Left ventricle myocardium superior (tissue), 1 donor: ENCODE data around the gene EPHA5. TPM values are rescaled to one million over a fixed set of nuclear protein-coding genes. Genes with fewer than 3 reads are reported as not detected.
A peak's percentile ranks its signal among the peaks of the same experiment; 100 is the strongest.

Experiments used
- ATAC-seq: fragments of 200-7000 bp; cut with Tn5 transposase; one replicate; pipeline ENCODE4 v1.9.1; 2020; ENCODE audit warnings: mild to moderate bottlenecking, moderate library complexity
- DNase-seq: peaks from one replicate; pipeline ENCODE4 v3.0.0-alpha.2; 2020
- intact Hi-C: fragments of 100-400 bp; cut with micrococcal nuclease; formaldehyde crosslinking; loops from one replicate; pipeline ENCODE4 v1.11.0; 2022
- long read RNA-seq: library from polyadenylated mRNA; unstranded; transcript quantifications from one replicate; pipeline ENCODE4 v2.0.0, GENCODE V29; 2021
- total RNA-seq: library from RNA; stranded (reverse); fragmentation: NEBNext Ultra II Directional; extraction: Animal tissue kit (Norgen Biotek cat#: 25700); gene quantifications from one replicate; pipeline ENCODE4 v1.2.1, GENCODE V29; 2021
- donor health status: DM: no; HTN: yes; CAD: no; lungs with severe emphysema.

The EPHA5 gene
- 0.17 TPM for total RNA-seq
- long read RNA-seq, result 0 reads

- intact Hi-C loops, result no loop called here
- DNase-seq (peak; percentile 80), ATAC-seq (peak; percentile 95)
Measured at GRCh38 chr4:65670331-65671031, at the start of gene EPHA5. TSS of gene EPHA5 (minus strand) at chr4:65670489. CDS start at chr4:65669742, 747 bp downstream.

GRCh38 chr4:65719635-65720034 lies 49.3 kb upstream of the EPHA5 start:
- intact Hi-C loops, result no loop called here
- ATAC-seq (no peak), DNase-seq (no peak)

GRCh38 chr4:65698631-65699030 lies 28.3 kb upstream of the EPHA5 start:
- no peak for DNase-seq
- intact Hi-C loops, result no loop called here
- no peak for ATAC-seq

GRCh38 chr4:65696436-65696835 lies 26.1 kb upstream of the EPHA5 start:
- ATAC-seq (no peak), DNase-seq (no peak)
- intact Hi-C loops, result no loop called here

- ATAC-seq (no peak), DNase-seq (no peak)
- intact Hi-C loops, result no loop called here
Measured at GRCh38 chr4:65671372-65671771, 1.1 kb upstream of the EPHA5 start.

GRCh38 chr4:65670020-65670330 lies 314 bp downstream of the EPHA5 start:
- ATAC-seq, result no peak

GRCh38 chr4:65669111-65670019 lies 924 bp downstream of the EPHA5 start:
- peak; percentile 20 for DNase-seq
- intact Hi-C loops, result no loop called here
- ATAC-seq, result no peak

More at GRCh38 chr4:65670020-65670330, 314 bp downstream of the EPHA5 start:
- no peak for DNase-seq
- intact Hi-C loops, result no loop called here

GRCh38 chr4:65668201-65669089 lies 1.8 kb downstream of the EPHA5 start:
- intact Hi-C loops, result no loop called here
- DNase-seq (peak; percentile 22), ATAC-seq (peak; percentile 46)

GRCh38 chr4:65667506-65668041 lies 2.7 kb downstream of the EPHA5 start:
- intact Hi-C loops, result no loop called here
- DNase-seq (no peak), ATAC-seq (no peak)

- no peak for DNase-seq
- intact Hi-C loops, result no loop called here
- no peak for ATAC-seq
Measured at GRCh38 chr4:65665771-65666523, 4.3 kb downstream of the EPHA5 start.

- intact Hi-C loops, result no loop called here
- DNase-seq (no peak), ATAC-seq (no peak)
Measured at GRCh38 chr4:65661471-65661870, 8.8 kb downstream of the EPHA5 start.

- intact Hi-C loops, result no loop called here
- no peak for ATAC-seq
- DNase-seq, result no peak
Measured at GRCh38 chr4:65658117-65658516, 12.2 kb downstream of the EPHA5 start.

GRCh38 chr4:65656008-65656407 lies 14.3 kb downstream of the EPHA5 start:
- intact Hi-C loops, result no loop called here
- ATAC-seq (no peak), DNase-seq (no peak)

- intact Hi-C loops, result no loop called here
- no peak for ATAC-seq
Measured at GRCh38 chr4:65654976-65655375, 15.3 kb downstream of the EPHA5 start.

GRCh38 chr4:65653740-65654361 lies 16.4 kb downstream of the EPHA5 start:
- no peak for ATAC-seq
- intact Hi-C loops, result no loop called here
- no peak for DNase-seq

More at GRCh38 chr4:65654976-65655375, 15.3 kb downstream of the EPHA5 start:
- DNase-seq, result no peak

- intact Hi-C loops, result no loop called here
- DNase-seq (no peak), ATAC-seq (no peak)
Measured at GRCh38 chr4:65651751-65652150, 18.5 kb downstream of the EPHA5 start.

- ATAC-seq (no peak), DNase-seq (no peak)
- intact Hi-C loops, result no loop called here
Measured at GRCh38 chr4:65651031-65651430, 19.3 kb downstream of the EPHA5 start.

GRCh38 chr4:65646136-65646535 lies 24.2 kb downstream of the EPHA5 start:
- DNase-seq, result no peak
- ATAC-seq, result no peak
- intact Hi-C loops, result no loop called here
